HEK293 (cell line): Measurements from ENCODE around the gene LHX5.
A peak's percentile ranks its signal among the peaks of the same experiment; 100 is the strongest.

Experiments
- CTCF ChIA-PET: fragments of 350-600 bp; formaldehyde crosslinking; extraction: SDS; loops from one replicate; lab custom pipeline; 2021; ENCODE audit warnings: antibody characterized with exemption; lab: Yijun Ruan, JAX
- POLR2A ChIA-PET: fragments of 300-600 bp; formaldehyde crosslinking; extraction: SDS; loops from one replicate; lab custom pipeline; 2020; ENCODE audit warnings: antibody characterized with exemption, inconsistent platforms; lab: Yijun Ruan, JAX
- H3K27ac ChIP-seq: fragments of 200-500 bp; sonication (Bioruptor generic); 2 replicates; pipeline ENCODE4 v1.5.1; 2014; ENCODE audit warnings: low read depth, low read length, control low read depth, inconsistent platforms; ENCODE audit errors: extremely low read depth
- H3K36me3 ChIP-seq, 2 experiments: fragments of 200-500 bp in 1 of 2; sonication (Bioruptor generic) in 1 of 2; 1 replicate in 1 of 2; 2 replicates in 1 of 2; pipeline ENCODE4 v1.5.1; 2014 to 2017; ENCODE audit warnings: inconsistent platforms in 2 of 2, low read length in 2 of 2; ENCODE audit not compliant: control insufficient read depth in 2 of 2, insufficient read depth in 1 of 2
- H3K4me1 ChIP-seq: fragments of 200-500 bp; sonication (Bioruptor generic); 2 replicates; pipeline ENCODE4 v1.5.1; 2014; ENCODE audit warnings: mild to moderate bottlenecking, low read length, inconsistent platforms; ENCODE audit not compliant: control insufficient read depth, insufficient read depth
- H3K4me3 ChIP-seq: 2 replicates; pipeline ENCODE4 v1.5.1; 2011; ENCODE audit warnings: low read depth, mild to moderate bottlenecking, control low read depth, low read length, moderate library complexity
- H3K9me3 ChIP-seq: fragments of 200-500 bp; sonication (Bioruptor generic); 2 replicates; pipeline ENCODE4 v1.5.1; 2014; ENCODE audit warnings: low read depth, low read length, inconsistent platforms; ENCODE audit not compliant: control insufficient read depth, insufficient read depth
- EGR2 ChIP-seq: fragments of 450-650 bp; formaldehyde crosslinking; IDR thresholded peaks from 2 replicates; pipeline ENCODE4 v1.5.1; 2016; ENCODE audit warnings: low read depth, missing biosample characterization, missing genetic modification characterization
- HOXC10 ChIP-seq: sonication (generic); formaldehyde crosslinking; IDR thresholded peaks from 2 replicates; pipeline ENCODE4 v1.8.1; 2023; ENCODE audit warnings: mild to moderate bottlenecking, missing genetic modification reagents
- KLF8 ChIP-seq: fragments of 450-650 bp; formaldehyde crosslinking; IDR thresholded peaks from 2 replicates; pipeline ENCODE4 v1.5.1; 2016; ENCODE audit warnings: missing biosample characterization, missing genetic modification characterization
- MEIS1 ChIP-seq: sonication (generic); formaldehyde crosslinking; IDR thresholded peaks from 2 replicates; pipeline ENCODE4 v1.8.1; 2022; ENCODE audit warnings: missing genetic modification reagents, mild to moderate bottlenecking, borderline replicate concordance
- OVOL3 ChIP-seq: fragments of 450-650 bp; formaldehyde crosslinking; IDR thresholded peaks from 2 replicates; pipeline ENCODE4 v1.5.1; 2016; ENCODE audit warnings: missing biosample characterization, missing genetic modification characterization
- PRDM10 ChIP-seq: fragments of 450-650 bp; formaldehyde crosslinking; IDR thresholded peaks from 2 replicates; pipeline ENCODE4 v1.5.1; 2016; ENCODE audit warnings: missing biosample characterization, missing genetic modification characterization
- RBAK ChIP-seq: fragments of 450-650 bp; formaldehyde crosslinking; IDR thresholded peaks from 2 replicates; pipeline ENCODE4 v1.5.1; 2016; ENCODE audit warnings: missing biosample characterization, missing genetic modification characterization
- SALL2 ChIP-seq: fragments of 450-650 bp; formaldehyde crosslinking; IDR thresholded peaks from 2 replicates; pipeline ENCODE4 v1.5.0; 2017; ENCODE audit warnings: missing biosample characterization, mild to moderate bottlenecking, missing genetic modification characterization, borderline replicate concordance
- ZBTB17 ChIP-seq: fragments of 450-650 bp; formaldehyde crosslinking; IDR thresholded peaks from 2 replicates; pipeline ENCODE4 v1.5.1; 2016; ENCODE audit warnings: missing biosample characterization, missing genetic modification characterization
- ZEB2 ChIP-seq: fragments of 450-650 bp; formaldehyde crosslinking; IDR thresholded peaks from 2 replicates; pipeline ENCODE4 v1.5.1; 2016; ENCODE audit warnings: missing biosample characterization, missing genetic modification characterization
- ZNF112 ChIP-seq: fragments of 450-650 bp; formaldehyde crosslinking; IDR thresholded peaks from 2 replicates; pipeline ENCODE4 v1.5.0; 2017; ENCODE audit warnings: missing biosample characterization, missing genetic modification characterization
- ZNF132 ChIP-seq: fragments of 450-650 bp; formaldehyde crosslinking; IDR thresholded peaks from 2 replicates; pipeline ENCODE4 v1.5.1; 2017; ENCODE audit warnings: missing biosample characterization, missing genetic modification characterization, borderline replicate concordance
- ZNF155 ChIP-seq: fragments of 450-650 bp; formaldehyde crosslinking; IDR thresholded peaks from 2 replicates; pipeline ENCODE4 v1.5.1; 2016; ENCODE audit warnings: missing biosample characterization, missing genetic modification characterization
- ZNF184 ChIP-seq: fragments of 450-650 bp; IDR thresholded peaks from 2 replicates; pipeline ENCODE4 v1.5.1; 2018; ENCODE audit warnings: missing biosample characterization, mild to moderate bottlenecking, missing genetic modification characterization
- ZNF248 ChIP-seq: fragments of 450-650 bp; formaldehyde crosslinking; IDR thresholded peaks from 2 replicates; pipeline ENCODE4 v1.5.1; 2017; ENCODE audit warnings: missing biosample characterization, missing genetic modification characterization
- ZNF391 ChIP-seq: fragments of 450-650 bp; formaldehyde crosslinking; IDR thresholded peaks from 2 replicates; pipeline ENCODE4 v1.5.1; 2016; ENCODE audit warnings: low read depth, missing biosample characterization, missing genetic modification characterization, borderline replicate concordance
- ZNF404 ChIP-seq: fragments of 450-650 bp; formaldehyde crosslinking; IDR thresholded peaks from 2 replicates; pipeline ENCODE4 v1.5.1; 2017; ENCODE audit warnings: missing biosample characterization, missing genetic modification characterization
- ZNF558 ChIP-seq: fragments of 450-650 bp; formaldehyde crosslinking; IDR thresholded peaks from 2 replicates; pipeline ENCODE4 v1.5.1; 2016; ENCODE audit warnings: missing biosample characterization, missing genetic modification characterization
- ZNF596 ChIP-seq: fragments of 450-650 bp; IDR thresholded peaks from 2 replicates; pipeline ENCODE4 v1.5.0; 2018; ENCODE audit warnings: missing biosample characterization, mild to moderate bottlenecking, missing genetic modification characterization, moderate library complexity
- ZNF600 ChIP-seq: fragments of 450-650 bp; formaldehyde crosslinking; IDR thresholded peaks from 2 replicates; pipeline ENCODE4 v1.5.1; 2016; ENCODE audit warnings: missing biosample characterization, missing genetic modification characterization
- ZNF670 ChIP-seq: fragments of 450-650 bp; formaldehyde crosslinking; IDR thresholded peaks from 2 replicates; pipeline ENCODE4 v1.5.1; 2016; ENCODE audit warnings: missing biosample characterization, missing genetic modification characterization, low read depth
- ZNF837 ChIP-seq: fragments of 450-650 bp; formaldehyde crosslinking; IDR thresholded peaks from 2 replicates; pipeline ENCODE4 v1.5.1; 2016; ENCODE audit warnings: missing biosample characterization, missing genetic modification characterization
- ZXDB ChIP-seq: fragments of 450-650 bp; formaldehyde crosslinking; IDR thresholded peaks from 2 replicates; pipeline ENCODE4 v1.5.1; 2016; ENCODE audit warnings: missing biosample characterization, missing genetic modification characterization
- TF ChIP-seq, protein P1 (sequence below): fragments of 450-650 bp; formaldehyde crosslinking; IDR thresholded peaks from 2 replicates; pipeline ENCODE4 v1.5.1; 2016; ENCODE audit warnings: missing biosample characterization, missing genetic modification characterization, low read depth
- TF ChIP-seq, protein P2 (sequence below): fragments of 450-650 bp; IDR thresholded peaks from 2 replicates; pipeline ENCODE4 v1.5.1; 2018; ENCODE audit warnings: missing biosample characterization, mild to moderate bottlenecking, missing genetic modification characterization
- TF ChIP-seq, protein P3 (sequence below): fragments of 450-650 bp; formaldehyde crosslinking; IDR thresholded peaks from 2 replicates; pipeline ENCODE4 v1.5.1; 2017; ENCODE audit warnings: missing biosample characterization, missing genetic modification characterization
- TF ChIP-seq, protein P4 (sequence below): fragments of 450-650 bp; formaldehyde crosslinking; IDR thresholded peaks from 2 replicates; pipeline ENCODE4 v1.5.1; 2016; ENCODE audit warnings: missing biosample characterization, missing genetic modification characterization

LHX5 gene

DNA sequence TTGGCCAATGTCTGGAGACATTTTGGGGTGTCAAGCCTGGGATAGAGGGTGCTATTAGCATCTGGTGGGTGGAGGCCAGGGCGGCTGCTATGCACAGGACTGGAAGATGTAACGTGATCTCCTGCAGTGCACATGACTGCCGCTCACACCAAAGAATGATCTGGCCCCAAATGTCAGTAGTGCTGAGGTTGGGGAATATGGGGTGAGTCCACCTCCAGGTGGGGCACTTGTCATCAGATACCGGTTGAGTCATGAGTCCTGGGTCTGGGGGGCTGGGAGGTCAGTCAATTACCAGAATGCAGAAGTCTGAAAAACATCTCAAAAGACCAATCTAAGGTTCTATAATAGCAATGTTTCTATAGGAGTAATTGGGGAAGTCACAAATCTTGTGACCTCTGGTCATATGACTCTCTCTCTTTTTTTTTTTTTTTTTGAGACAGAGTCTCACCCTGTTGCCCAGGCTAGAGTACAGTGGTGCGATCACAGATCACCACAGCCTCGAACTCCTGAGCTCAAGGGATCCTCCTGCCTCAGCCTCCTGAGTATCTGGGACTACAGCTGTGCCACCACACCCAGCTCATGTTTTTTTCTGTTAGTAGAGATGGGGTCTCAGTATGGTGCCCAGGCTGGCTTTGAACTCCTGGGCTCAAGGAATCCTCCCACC, 55.4 kb downstream of the LHX5 start:
- CTCF ChIA-PET: interaction anchor here (1.3 kb wide), 1 partner anchor 9 kb away, joined by 5 read pairs; no protein-coding TSS in a partner anchor
- TF ChIP-seq ZNF558 (tag by site-specific recombination) (no peak), ZNF404 (tag by site-specific recombination) (no peak), ZNF248 (tag by site-specific recombination) (no peak), HOXC10 (CRISPR knock-in tag) (no peak), PRDM10 (tag by site-specific recombination) (peak; percentile 53), ZBTB17 (tag by site-specific recombination) (peak; percentile 43; the same call in 1 of the 2 replicates), ZNF132 (tag by site-specific recombination) (no peak), ZNF596 (tag by site-specific recombination) (no peak), ZNF600 (tag by site-specific recombination) (peak; percentile 74), ZXDB (tag by site-specific recombination) (no peak), RBAK (no peak), ZNF391 (tag by site-specific recombination) (no peak), ZNF155 (no peak), ZNF837 (no peak), ZNF184 (tag by site-specific recombination) (no peak), KLF8 (tag by site-specific recombination) (no peak), OVOL3 (tag by site-specific recombination) (no peak), ZNF112 (tag by site-specific recombination) (no peak), ZEB2 (tag by site-specific recombination) (no peak), ZNF670 (no peak), SALL2 (no peak), MEIS1 (CRISPR knock-in tag) (no peak), EGR2 (tag by site-specific recombination) (no peak)
- TF ChIP-seq, protein P1, sequence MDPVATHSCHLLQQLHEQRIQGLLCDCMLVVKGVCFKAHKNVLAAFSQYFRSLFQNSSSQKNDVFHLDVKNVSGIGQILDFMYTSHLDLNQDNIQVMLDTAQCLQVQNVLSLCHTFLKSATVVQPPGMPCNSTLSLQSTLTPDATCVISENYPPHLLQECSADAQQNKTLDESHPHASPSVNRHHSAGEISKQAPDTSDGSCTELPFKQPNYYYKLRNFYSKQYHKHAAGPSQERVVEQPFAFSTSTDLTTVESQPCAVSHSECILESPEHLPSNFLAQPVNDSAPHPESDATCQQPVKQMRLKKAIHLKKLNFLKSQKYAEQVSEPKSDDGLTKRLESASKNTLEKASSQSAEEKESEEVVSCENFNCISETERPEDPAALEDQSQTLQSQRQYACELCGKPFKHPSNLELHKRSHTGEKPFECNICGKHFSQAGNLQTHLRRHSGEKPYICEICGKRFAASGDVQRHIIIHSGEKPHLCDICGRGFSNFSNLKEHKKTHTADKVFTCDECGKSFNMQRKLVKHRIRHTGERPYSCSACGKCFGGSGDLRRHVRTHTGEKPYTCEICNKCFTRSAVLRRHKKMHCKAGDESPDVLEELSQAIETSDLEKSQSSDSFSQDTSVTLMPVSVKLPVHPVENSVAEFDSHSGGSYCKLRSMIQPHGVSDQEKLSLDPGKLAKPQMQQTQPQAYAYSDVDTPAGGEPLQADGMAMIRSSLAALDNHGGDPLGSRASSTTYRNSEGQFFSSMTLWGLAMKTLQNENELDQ (tag by site-specific recombination): no peak
- TF ChIP-seq, protein P2, sequence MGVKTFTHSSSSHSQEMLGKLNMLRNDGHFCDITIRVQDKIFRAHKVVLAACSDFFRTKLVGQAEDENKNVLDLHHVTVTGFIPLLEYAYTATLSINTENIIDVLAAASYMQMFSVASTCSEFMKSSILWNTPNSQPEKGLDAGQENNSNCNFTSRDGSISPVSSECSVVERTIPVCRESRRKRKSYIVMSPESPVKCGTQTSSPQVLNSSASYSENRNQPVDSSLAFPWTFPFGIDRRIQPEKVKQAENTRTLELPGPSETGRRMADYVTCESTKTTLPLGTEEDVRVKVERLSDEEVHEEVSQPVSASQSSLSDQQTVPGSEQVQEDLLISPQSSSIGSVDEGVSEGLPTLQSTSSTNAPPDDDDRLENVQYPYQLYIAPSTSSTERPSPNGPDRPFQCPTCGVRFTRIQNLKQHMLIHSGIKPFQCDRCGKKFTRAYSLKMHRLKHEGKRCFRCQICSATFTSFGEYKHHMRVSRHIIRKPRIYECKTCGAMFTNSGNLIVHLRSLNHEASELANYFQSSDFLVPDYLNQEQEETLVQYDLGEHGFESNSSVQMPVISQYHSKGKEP (tag by site-specific recombination): no peak
- TF ChIP-seq, protein P3, sequence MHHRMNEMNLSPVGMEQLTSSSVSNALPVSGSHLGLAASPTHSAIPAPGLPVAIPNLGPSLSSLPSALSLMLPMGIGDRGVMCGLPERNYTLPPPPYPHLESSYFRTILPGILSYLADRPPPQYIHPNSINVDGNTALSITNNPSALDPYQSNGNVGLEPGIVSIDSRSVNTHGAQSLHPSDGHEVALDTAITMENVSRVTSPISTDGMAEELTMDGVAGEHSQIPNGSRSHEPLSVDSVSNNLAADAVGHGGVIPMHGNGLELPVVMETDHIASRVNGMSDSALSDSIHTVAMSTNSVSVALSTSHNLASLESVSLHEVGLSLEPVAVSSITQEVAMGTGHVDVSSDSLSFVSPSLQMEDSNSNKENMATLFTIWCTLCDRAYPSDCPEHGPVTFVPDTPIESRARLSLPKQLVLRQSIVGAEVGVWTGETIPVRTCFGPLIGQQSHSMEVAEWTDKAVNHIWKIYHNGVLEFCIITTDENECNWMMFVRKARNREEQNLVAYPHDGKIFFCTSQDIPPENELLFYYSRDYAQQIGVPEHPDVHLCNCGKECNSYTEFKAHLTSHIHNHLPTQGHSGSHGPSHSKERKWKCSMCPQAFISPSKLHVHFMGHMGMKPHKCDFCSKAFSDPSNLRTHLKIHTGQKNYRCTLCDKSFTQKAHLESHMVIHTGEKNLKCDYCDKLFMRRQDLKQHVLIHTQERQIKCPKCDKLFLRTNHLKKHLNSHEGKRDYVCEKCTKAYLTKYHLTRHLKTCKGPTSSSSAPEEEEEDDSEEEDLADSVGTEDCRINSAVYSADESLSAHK (tag by site-specific recombination): no peak
- TF ChIP-seq, protein P4, sequence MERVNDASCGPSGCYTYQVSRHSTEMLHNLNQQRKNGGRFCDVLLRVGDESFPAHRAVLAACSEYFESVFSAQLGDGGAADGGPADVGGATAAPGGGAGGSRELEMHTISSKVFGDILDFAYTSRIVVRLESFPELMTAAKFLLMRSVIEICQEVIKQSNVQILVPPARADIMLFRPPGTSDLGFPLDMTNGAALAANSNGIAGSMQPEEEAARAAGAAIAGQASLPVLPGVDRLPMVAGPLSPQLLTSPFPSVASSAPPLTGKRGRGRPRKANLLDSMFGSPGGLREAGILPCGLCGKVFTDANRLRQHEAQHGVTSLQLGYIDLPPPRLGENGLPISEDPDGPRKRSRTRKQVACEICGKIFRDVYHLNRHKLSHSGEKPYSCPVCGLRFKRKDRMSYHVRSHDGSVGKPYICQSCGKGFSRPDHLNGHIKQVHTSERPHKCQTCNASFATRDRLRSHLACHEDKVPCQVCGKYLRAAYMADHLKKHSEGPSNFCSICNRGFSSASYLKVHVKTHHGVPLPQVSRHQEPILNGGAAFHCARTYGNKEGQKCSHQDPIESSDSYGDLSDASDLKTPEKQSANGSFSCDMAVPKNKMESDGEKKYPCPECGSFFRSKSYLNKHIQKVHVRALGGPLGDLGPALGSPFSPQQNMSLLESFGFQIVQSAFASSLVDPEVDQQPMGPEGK (tag by site-specific recombination): peak; percentile 58; the same call in 1 of the 2 replicates

More for the DNA sequence above, 55.4 kb downstream of the LHX5 start:
- no peak overlapping the region for H3K27ac ChIP-seq
- no peaks in the 10 kb centered on the region for H3K9me3 ChIP-seq
- no peaks in the 10 kb centered on the region for H3K36me3 ChIP-seq
- H3K4me1 ChIP-seq: no peaks in the 10 kb centered on the region
- no peak overlapping the region for H3K4me3 ChIP-seq
- POLR2A ChIA-PET: no interaction called here
